PC-3 (cell line): ENCODE measurements around the gene FKBP1A. TPM values are rescaled to one million over a fixed set of nuclear protein-coding genes. Genes with fewer than 3 reads are reported as not detected.

ENCODE experiments used
- ATAC-seq: fragments of 200-7000 bp; cut with Tn5 transposase; 2 replicates; pipeline ENCODE4 v1.9.1; 2020; ENCODE audit warnings: mild to moderate bottlenecking, moderate library complexity
- BruUV-seq: library from RNA; stranded (reverse); fragments of 400-500 nt; replicated peaks from 2 replicates; lab custom pipeline; 2021; lab: Mats Ljungman, UMichigan
- CTCF ChIA-PET: fragments of 300-600 bp; sonication (Branson Sonifier 250); formaldehyde crosslinking; loops from one replicate; lab custom pipeline; 2022; ENCODE audit warnings: antibody characterized with exemption; lab: Charles Lee
- POLR2A ChIA-PET: fragments of 300-600 bp; sonication (Branson Sonifier 250); formaldehyde crosslinking; loops from one replicate; lab custom pipeline; 2022; ENCODE audit warnings: antibody characterized with exemption; ENCODE audit not compliant: unreplicated experiment; lab: Charles Lee
- DNase-seq: peaks from one replicate; pipeline ENCODE4 v3.0.0-alpha.2; 2015
- H2AFZ ChIP-seq: fragments of 300-600 bp; sonication (generic); 2 replicates; pipeline ENCODE4 v1.6.0; 2016; ENCODE audit warnings: antibody characterized with exemption, low read length
- H3F3A ChIP-seq: fragments of 300-600 bp; sonication (generic); one replicate; pipeline ENCODE4 v1.6.0; 2017; ENCODE audit warnings: antibody characterized with exemption, low read length, control low read depth, mild to moderate bottlenecking; ENCODE audit not compliant: unreplicated experiment
- H3K27ac ChIP-seq: fragments of 300-600 bp; sonication (generic); 2 replicates; pipeline ENCODE4 v1.5.1; 2016; ENCODE audit warnings: mild to moderate bottlenecking, low read length
- H3K27me3 ChIP-seq: fragments of 300-600 bp; sonication (generic); 2 replicates; pipeline ENCODE4 v1.6.1; 2016; ENCODE audit warnings: low read length, mixed read lengths
- H3K36me3 ChIP-seq: fragments of 300-600 bp; sonication (generic); 2 replicates; pipeline ENCODE4 v1.6.1; 2016; ENCODE audit warnings: low read depth, mixed run types, low read length, mixed read lengths
- H3K4me1 ChIP-seq: fragments of 300-600 bp; sonication (generic); 2 replicates; pipeline ENCODE4 v1.5.1; 2016; ENCODE audit warnings: low read length; ENCODE audit not compliant: insufficient read depth
- H3K4me2 ChIP-seq: fragments of 300-600 bp; sonication (generic); 2 replicates; pipeline ENCODE4 v1.6.0; 2016; ENCODE audit warnings: low read length
- H3K4me3 ChIP-seq: fragments of 300-600 bp; sonication (generic); 2 replicates; pipeline ENCODE4 v1.5.1; 2016; ENCODE audit warnings: mild to moderate bottlenecking, low read length, mixed read lengths
- H3K79me2 ChIP-seq: fragments of 300-600 bp; sonication (generic); 2 replicates; pipeline ENCODE4 v1.6.1; 2017; ENCODE audit warnings: low read length, mixed read lengths
- H3K9ac ChIP-seq: fragments of 300-600 bp; sonication (generic); 2 replicates; pipeline ENCODE4 v1.6.0; 2016; ENCODE audit warnings: mild to moderate bottlenecking, low read length
- H3K9me2 ChIP-seq: fragments of 300-600 bp; sonication (generic); replicated peaks from 2 replicates; pipeline ENCODE4 v1.6.1; 2016; ENCODE audit warnings: mixed run types, low read length, mixed read lengths
- H3K9me3 ChIP-seq: fragments of 300-600 bp; sonication (generic); 2 replicates; pipeline ENCODE4 v1.6.1; 2016; ENCODE audit warnings: low read length, mixed read lengths
- H4K20me1 ChIP-seq: fragments of 300-600 bp; sonication (generic); 2 replicates; pipeline ENCODE4 v1.6.1; 2016; ENCODE audit warnings: low read length, mixed read lengths
- CTCF ChIP-seq: fragments of 300-600 bp; sonication (generic); conservative IDR thresholded peaks from 2 replicates; pipeline ENCODE4 v1.5.1; 2017; ENCODE audit warnings: antibody characterized with exemption, low read depth, mild to moderate bottlenecking, low read length
- intact Hi-C: fragments of 100-400 bp; cut with micrococcal nuclease; formaldehyde crosslinking; loops from 2 replicates; pipeline ENCODE4 v1.9.0; 2023
- total RNA-seq: library from RNA; depleted of rRNA; stranded (reverse); fragments of >200 nt; gene quantifications from 2 replicates; pipeline ENCODE4 v1.2.3, GENCODE V29; 2014; rRNA removed

Gene FKBP1A
- total RNA-seq, 1 experiment from 2014 or later: 178 TPM

GRCh38 chr20:1319051-1319450, 73.8 kb downstream of the FKBP1A start:
- intact Hi-C loops: no loop called here
- no peaks in the 10 kb centered on the region for H3K9me2 ChIP-seq
- no peak overlapping the region for H3K4me3 ChIP-seq
- H3K9ac ChIP-seq: no peak overlapping the region
- POLR2A ChIA-PET: no interaction called here
- H3K27ac ChIP-seq: no peak overlapping the region
- H3F3A ChIP-seq: no peaks in the 10 kb centered on the region
- ATAC-seq (no peak), DNase-seq (no peak)
- H3K9me3 ChIP-seq: no peaks in the 10 kb centered on the region
- H3K79me2 ChIP-seq: no peaks in the 10 kb centered on the region
- H3K36me3 ChIP-seq: no peaks in the 10 kb centered on the region
- BruUV-seq: no TSS peak
- no peak overlapping the region for H2AFZ ChIP-seq
- CTCF ChIA-PET: interaction anchor here (0.5 to 1.2 kb wide), 2 partner anchors 119 to 445 kb away, joined by 3 read pairs; no protein-coding TSS in a partner anchor
- H3K4me2 ChIP-seq: no peak overlapping the region
- TF ChIP-seq CTCF: no peak
- H3K27me3 ChIP-seq: no peaks in the 10 kb centered on the region
- H4K20me1 ChIP-seq: no peaks in the 10 kb centered on the region
- peaks cover 15% of the 10 kb centered on the region for H3K4me1 ChIP-seq

Other genes starting within 250 kb of the FKBP1A start
- gene TMEM74B, start 208.1 kb downstream of the FKBP1A start, total RNA-seq: 6.3 and 18.4 TPM in 2 replicates
- gene C20orf202, start 189.6 kb downstream of the FKBP1A start, total RNA-seq: not detected in 2 replicates
- gene RAD21L1, start 167.0 kb downstream of the FKBP1A start, total RNA-seq: 0.11 and 0.58 TPM in 2 replicates
- 21.4 and 24.9 TPM in 2 replicates for gene SNPH, start 126.8 kb downstream of the FKBP1A start, total RNA-seq
- 14.4 and 25.5 TPM in 2 replicates for gene SDCBP2, start 63.9 kb downstream of the FKBP1A start, total RNA-seq
- 170 and 217 TPM in 2 replicates for gene NSFL1C, start 73.8 kb upstream of the FKBP1A start, total RNA-seq
- 0.52 and 2.1 TPM in 2 replicates for gene SIRPB2, start 98.4 kb upstream of the FKBP1A start, total RNA-seq
- 0.18 and 0.23 TPM in 2 replicates for gene SIRPD, start 164.7 kb upstream of the FKBP1A start, total RNA-seq
- 1.7 and 11.6 TPM in 2 replicates for gene SIRPB1, start 227.0 kb upstream of the FKBP1A start, total RNA-seq